GM19468 (cell line): Measurements from ENCODE around the gene PPP4R3C.
"Not testable (repeated sequence)": the region's sequence is repeated elsewhere in the genome, so short reads cannot be mapped to it uniquely, and the experiment has no call there.

Source experiments
- ATAC-seq: cut with Tn5 transposase; IDR thresholded peaks from one replicate; pipeline ENCODE4 v1.9.1; 2021; ENCODE audit warnings: mild to moderate bottlenecking, moderate library complexity, moderate number of reproducible peaks; ENCODE audit not compliant: unreplicated experiment; ENCODE audit errors: extremely low read depth

The PPP4R3C gene

DNA sequence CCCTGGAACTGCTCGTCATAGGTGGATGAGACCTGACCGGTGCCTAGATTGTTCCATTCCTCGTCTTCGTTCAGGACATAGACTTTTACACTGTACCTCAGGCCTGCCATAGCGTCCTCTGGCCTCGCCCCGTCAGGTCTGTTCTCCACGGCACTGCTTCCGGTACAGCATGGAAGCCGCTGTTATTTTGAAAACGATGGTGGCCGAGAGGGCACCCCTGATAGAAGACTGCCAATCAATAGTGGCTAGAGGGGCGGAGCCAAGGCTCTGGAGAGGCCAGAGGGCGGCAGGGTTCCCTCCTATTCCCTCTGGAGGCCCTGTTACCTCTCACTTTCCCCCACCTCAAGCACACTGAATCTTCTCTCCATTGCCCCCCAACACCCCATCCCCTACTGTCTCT lies at the start of gene PPP4R3C:
TSS of gene PPP4R3C (minus strand) at position 155 of the 400 bp plus-strand sequence. CDS start at position 110, 45 bp downstream.
- no peak for ATAC-seq

DNA sequence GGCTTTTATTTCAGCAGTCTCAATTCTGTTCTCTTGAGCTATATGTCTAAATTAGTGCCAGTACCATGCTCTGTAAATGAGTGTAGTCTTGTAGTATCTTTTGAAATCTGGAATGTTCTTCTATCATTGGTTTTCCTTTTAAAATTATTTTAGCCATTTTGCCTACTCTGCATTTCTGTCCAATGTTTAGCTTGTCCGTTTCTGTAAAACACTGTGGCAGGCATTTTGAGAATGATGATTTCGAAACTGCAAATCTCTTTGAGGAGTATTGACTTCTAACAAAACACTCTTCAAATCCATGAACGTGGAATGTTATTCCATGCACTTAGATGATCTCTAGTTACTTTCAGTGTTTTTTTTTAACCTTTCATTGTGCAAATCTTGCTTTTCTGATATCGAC lies 28.3 kb upstream of the PPP4R3C start:
- ATAC-seq, result no peak

DNA sequence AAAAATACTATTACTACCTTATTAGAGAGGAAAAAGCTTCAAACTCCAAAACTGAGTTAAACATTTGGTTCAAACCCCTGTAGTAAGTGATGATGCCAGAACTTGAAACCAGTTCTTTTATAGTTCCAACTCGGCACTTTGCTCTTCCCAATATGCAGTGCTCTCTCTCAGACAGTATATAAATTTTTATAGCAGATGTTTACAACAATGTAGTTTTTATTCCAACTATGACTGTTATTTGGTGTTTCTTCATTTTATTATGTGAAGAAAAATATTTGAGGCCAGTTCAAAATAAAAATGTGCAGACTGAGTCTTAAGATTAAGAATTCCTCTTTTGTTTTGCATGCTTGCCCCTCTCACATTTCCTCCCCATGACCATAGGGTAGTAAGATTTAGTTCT lies 2.9 kb upstream of the PPP4R3C start:
- no peak for ATAC-seq

DNA sequence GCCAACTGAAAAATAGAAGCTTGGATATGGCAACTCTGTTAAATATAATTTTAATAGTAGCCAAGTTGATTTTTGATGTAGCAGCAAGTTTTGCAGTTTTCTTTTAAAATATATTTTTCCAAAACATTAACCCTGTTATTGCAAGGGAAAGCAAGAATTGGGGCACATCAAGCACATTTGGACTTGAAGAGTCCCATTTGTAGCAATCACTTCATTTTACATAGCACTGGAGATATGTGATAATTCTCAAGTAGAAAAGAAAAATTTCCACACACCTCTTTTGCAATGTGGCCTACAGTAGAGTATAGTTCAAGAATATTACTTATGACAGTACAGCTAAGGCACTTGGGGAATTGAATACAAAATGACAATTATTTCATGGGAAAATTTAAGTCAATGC lies 1.9 kb upstream of the PPP4R3C start:
- no peak for ATAC-seq

- not testable (repeated sequence) for ATAC-seq
Measured at GRCh38 chrX:27459129-27459528, 4.0 kb downstream of the PPP4R3C start.

- not testable (repeated sequence) for ATAC-seq
Measured at GRCh38 chrX:27458544-27458943, 4.6 kb downstream of the PPP4R3C start.

DNA sequence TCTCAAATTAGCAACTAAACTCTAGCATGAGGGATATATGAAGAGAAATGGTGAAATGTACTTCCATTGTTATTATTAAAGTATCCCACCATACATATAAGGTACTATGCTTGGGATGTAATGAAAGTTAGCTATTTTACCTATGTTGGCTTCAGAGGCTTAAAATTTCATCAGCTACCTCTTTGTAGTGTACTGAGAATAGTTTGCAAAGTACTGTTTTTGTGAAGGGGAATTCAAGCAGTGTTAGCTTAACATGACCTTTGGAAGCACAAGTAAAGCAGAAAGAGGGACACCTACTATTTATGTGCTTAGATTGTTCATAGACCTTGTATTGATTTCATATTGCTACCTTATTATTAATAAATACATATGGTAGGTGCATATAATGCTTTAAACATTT lies 11.8 kb downstream of the PPP4R3C start:
- no peak for ATAC-seq

- ATAC-seq, result no peak
Measured at GRCh38 chrX:27446423-27446822, 16.7 kb downstream of the PPP4R3C start.

DNA sequence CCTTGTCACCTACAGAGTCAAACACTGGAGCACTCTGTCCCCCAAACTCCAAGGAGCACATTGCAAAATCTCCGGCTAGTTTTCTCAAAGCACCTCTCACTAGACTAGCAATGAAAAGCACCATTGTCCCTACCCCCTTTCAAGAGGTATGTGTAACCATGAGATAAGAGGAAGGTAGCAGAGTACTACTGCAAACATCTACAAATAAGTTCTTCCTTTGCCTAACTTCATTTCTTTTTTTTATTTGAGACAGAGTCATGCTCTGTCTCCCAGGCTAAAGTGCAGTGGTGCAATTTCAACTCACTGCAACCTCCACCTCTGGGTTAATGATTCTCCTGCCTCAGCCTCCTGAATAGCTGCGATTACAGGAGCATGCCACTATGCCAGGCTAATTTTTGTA lies 17.7 kb downstream of the PPP4R3C start:
- ATAC-seq, result no peak

- no peak for ATAC-seq
Measured at GRCh38 chrX:27444093-27444908, 18.8 kb downstream of the PPP4R3C start.

DNA sequence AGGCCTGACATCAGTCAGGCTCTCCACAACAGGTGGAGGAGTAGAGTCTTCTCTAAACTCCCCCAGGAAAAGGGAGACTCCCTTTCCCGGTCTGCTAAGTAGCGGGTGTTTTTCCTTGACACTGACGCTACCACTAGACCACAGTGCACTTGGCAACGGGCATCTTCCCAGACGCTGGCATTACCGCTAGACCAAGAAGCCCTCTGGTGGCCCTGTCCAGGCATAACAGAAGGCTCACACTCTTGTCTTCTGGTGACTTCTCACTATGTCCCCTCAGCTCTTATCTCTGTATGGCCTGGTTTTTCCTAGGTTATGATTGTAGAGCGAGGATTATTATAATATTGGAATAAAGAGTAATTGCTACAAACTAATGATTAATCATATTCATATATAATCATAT lies 20.7 kb downstream of the PPP4R3C start:
- ATAC-seq, result not testable (repeated sequence)

DNA sequence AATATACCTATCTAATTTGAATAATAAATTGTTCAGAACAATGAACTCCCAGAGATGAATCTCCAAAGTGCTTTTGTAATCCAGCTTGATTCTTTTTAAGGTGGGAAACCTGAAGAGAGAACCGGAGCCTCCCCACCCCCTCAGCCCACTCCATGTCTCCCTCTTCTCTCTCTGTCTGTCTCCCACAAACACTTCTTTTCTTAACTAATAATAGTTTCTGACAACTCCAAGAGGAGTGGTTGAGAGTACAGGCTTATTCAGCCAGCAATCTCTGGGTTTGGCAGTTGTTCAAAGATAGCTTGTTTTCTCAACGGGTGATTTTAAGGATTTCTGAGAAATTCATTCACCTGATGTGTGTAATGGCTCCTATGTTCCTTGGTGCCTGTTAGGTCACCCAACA lies 23.4 kb downstream of the PPP4R3C start:
- no peak for ATAC-seq

- no peak for ATAC-seq
Measured at GRCh38 chrX:27438937-27439336, 24.2 kb downstream of the PPP4R3C start.

DNA sequence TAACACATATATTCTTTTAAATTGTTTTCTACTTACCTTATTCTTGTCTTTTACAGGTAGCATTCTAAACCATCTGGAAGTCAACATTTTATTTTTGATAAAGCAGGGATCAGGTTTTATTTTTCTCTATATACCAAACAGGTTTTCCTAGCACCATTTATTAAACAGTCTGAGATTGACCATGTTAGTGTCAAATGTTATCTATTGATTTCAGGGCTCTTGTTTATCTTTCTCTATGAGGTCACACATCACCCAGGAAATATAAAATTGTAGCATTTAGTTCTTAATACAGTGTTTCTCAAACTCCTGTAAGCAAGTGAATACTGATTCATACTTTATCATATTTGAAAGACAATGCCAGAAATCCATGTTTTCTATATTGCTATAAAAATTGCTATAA lies 28.1 kb downstream of the PPP4R3C start:
- ATAC-seq, result no peak
